GM23338 (cell line): Measurements from ENCODE around the gene CARMIL1.

ENCODE experiments used
- CTCF ChIP-seq, 2 experiments: fragments of 200-600 bp in 1 of 2; sonication (generic) in 1 of 2; conservative IDR thresholded peaks; 2 replicates each; pipeline versions ENCODE4 v1.5.1 to v1.6.1; 2016 to 2017; ENCODE audit warnings: antibody characterized with exemption in 2 of 2, low read depth in 2 of 2, mild to moderate bottlenecking in 2 of 2, moderate library complexity in 1 of 2
- EZH2 ChIP-seq: fragments of 200-600 bp; sonication (generic); IDR thresholded peaks from one replicate; pipeline ENCODE4 v1.8.0; 2017; ENCODE audit warnings: antibody characterized with exemption, mild to moderate bottlenecking, low read depth; ENCODE audit not compliant: unreplicated experiment

GRCh38 chr6:25441663-25442270 is 162.6 kb downstream of the CARMIL1 start:
- no peak for TF ChIP-seq CTCF (conservative IDR thresholded peaks at IDR 0.05; ENCODE audit: low read depth in 2 of 2)
- no peak for TF ChIP-seq EZH2
